ENCODE data around the gene GRB10.

DNA sequence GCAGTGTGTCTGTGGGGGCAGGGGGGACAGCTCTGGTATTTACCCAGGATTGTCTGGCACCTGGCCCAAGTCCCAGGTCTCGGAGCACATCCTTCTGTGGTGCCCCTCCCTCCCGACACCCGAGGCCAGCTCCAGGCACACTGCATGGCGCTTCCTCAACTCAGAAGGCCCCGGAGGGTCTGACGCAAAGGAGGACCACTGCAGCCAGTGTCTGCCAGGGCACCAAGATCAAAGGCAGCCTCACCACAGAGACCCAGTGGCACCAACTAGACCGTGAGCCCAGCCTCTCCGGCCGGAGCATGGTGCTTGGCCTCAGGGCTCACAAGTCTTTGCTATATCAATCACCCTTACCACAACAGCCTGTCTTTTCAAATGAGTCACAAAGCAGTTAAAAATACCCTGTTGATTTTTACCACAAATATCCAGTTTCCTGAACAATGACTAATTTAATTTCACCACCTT lies 118.2 kb downstream of the GRB10 start:
- no peak for TF ChIP-seq HDGF (IDR thresholded peaks at IDR 0.05; ENCODE audit: borderline replicate concordance)
- no peak for TF ChIP-seq TARDBP (IDR thresholded peaks at IDR 0.05)
- no peak for TF ChIP-seq FOXK2 (IDR thresholded peaks at IDR 0.05)
- TF ChIP-seq FOXM1 (IDR thresholded peaks at IDR 0.05; ENCODE audit: borderline replicate concordance), result no peak
- no peak for TF ChIP-seq SUZ12 (IDR thresholded peaks at IDR 0.05)
- no peak for TF ChIP-seq SP1 (IDR thresholded peaks at IDR 0.05)
- TF ChIP-seq CTBP1 (IDR thresholded peaks at IDR 0.05; ENCODE audit: borderline replicate concordance), result no peak
- no peak for TF ChIP-seq NFRKB (IDR thresholded peaks at IDR 0.05)
- TF ChIP-seq BHLHE40 (IDR thresholded peaks at IDR 0.05; ENCODE audit: borderline replicate concordance), result no peak
- no peak for TF ChIP-seq ELF4 (IDR thresholded peaks at IDR 0.05)
- no peak for TF ChIP-seq LEF1 (IDR thresholded peaks at IDR 0.05; ENCODE audit: borderline replicate concordance)
- TF ChIP-seq FOXA1 (IDR thresholded peaks at IDR 0.05), result no peak
- no peak for TF ChIP-seq L3MBTL2 (conservative IDR thresholded peaks at IDR 0.05)
